Panc1 (cell line): Measurements from ENCODE around the gene CBARP. TPM values are rescaled to one million over a fixed set of nuclear protein-coding genes. Genes with fewer than 3 reads are reported as not detected.
A peak's percentile ranks its signal among the peaks of the same experiment; 100 is the strongest.

Experiments
- ATAC-seq: fragments of 200-7000 bp; cut with Tn5 transposase; 2 replicates; pipeline ENCODE4 v1.9.1; 2020; ENCODE audit warnings: mild to moderate bottlenecking, moderate library complexity
- BruUV-seq: library from RNA; stranded (reverse); fragments of 400-500 nt; replicated peaks from 2 replicates; lab custom pipeline; 2021; lab: Mats Ljungman, UMichigan
- CTCF ChIA-PET: fragments of 300-600 bp; sonication (Branson Sonifier 250); formaldehyde crosslinking; loops from one replicate; lab custom pipeline; 2022; ENCODE audit warnings: antibody characterized with exemption; lab: Charles Lee
- POLR2A ChIA-PET: fragments of 300-600 bp; sonication (Branson Sonifier 250); formaldehyde crosslinking; loops from one replicate; lab custom pipeline; 2022; ENCODE audit warnings: antibody characterized with exemption; lab: Charles Lee
- DNase-seq: peaks from one replicate; pipeline ENCODE4 v3.0.0-alpha.2; 2010; ENCODE audit warnings: low read depth, low spot score
- H3K27ac ChIP-seq: 2 replicates; pipeline ENCODE4 v1.5.1; 2011; ENCODE audit warnings: mild to moderate bottlenecking, low read length, inconsistent platforms
- H3K27me3 ChIP-seq: fragments of 200-500 bp; sonication (Bioruptor generic); 2 replicates; pipeline ENCODE4 v1.6.0; 2014; ENCODE audit warnings: low read length, inconsistent platforms; ENCODE audit not compliant: control insufficient read depth, insufficient read depth
- H3K36me3 ChIP-seq: fragments of 200-500 bp; sonication (Bioruptor generic); 2 replicates; pipeline ENCODE4 v1.5.1; 2014; ENCODE audit warnings: inconsistent platforms, mild to moderate bottlenecking, low read length, moderate library complexity; ENCODE audit not compliant: control insufficient read depth, insufficient read depth
- H3K4me1 ChIP-seq: 2 replicates; pipeline ENCODE4 v1.5.1; 2011; ENCODE audit warnings: inconsistent platforms, mild to moderate bottlenecking, low read length, moderate library complexity; ENCODE audit not compliant: control insufficient read depth, insufficient read depth
- H3K4me3 ChIP-seq, 2 experiments: 2 replicates each; pipeline ENCODE4 v1.5.1; 2011 to 2012; ENCODE audit warnings: low read depth in 2 of 2, low read length in 2 of 2, mild to moderate bottlenecking in 2 of 2, inconsistent platforms in 1 of 2, moderate library complexity in 1 of 2
- H3K9me3 ChIP-seq: fragments of 200-500 bp; sonication (Bioruptor generic); 2 replicates; pipeline ENCODE4 v1.5.1; 2014; ENCODE audit warnings: low read depth, mild to moderate bottlenecking, inconsistent platforms, low read length, moderate library complexity; ENCODE audit not compliant: control insufficient read depth, insufficient read depth
- POLR2AphosphoS5 ChIP-seq: IDR thresholded peaks from 2 replicates; pipeline ENCODE4 v1.6.1; 2012; ENCODE audit warnings: mild to moderate bottlenecking, low read depth, low read length, moderate library complexity
- SIN3A ChIP-seq: IDR thresholded peaks from 2 replicates; pipeline ENCODE4 v1.6.1; 2012; ENCODE audit warnings: low read depth, mild to moderate bottlenecking, low read length, moderate library complexity, borderline replicate concordance; ENCODE audit not compliant: insufficient read depth
- TCF7L2 ChIP-seq: IDR thresholded peaks from 2 replicates; pipeline ENCODE4 v1.6.1; 2011; ENCODE audit warnings: mild to moderate bottlenecking, low read depth, low read length, inconsistent platforms
- in situ Hi-C: cut with HindIII; loops from 2 replicates; pipeline ENCODE4 v1.10.0; 2016; ENCODE audit warnings: low sequenced_read_pairs, low pct_unique_long_range_greater_than_20kb
- intact Hi-C: fragments of 100-400 bp; cut with micrococcal nuclease; formaldehyde crosslinking; loops from one replicate; pipeline ENCODE4 v1.10.0; 2022; ENCODE audit not compliant: unreplicated experiment
- total RNA-seq: library from RNA; stranded (reverse); gene quantifications from one replicate; pipeline ENCODE4 v1.2.1, GENCODE V29; 2021; ENCODE audit not compliant: unreplicated experiment
- TF ChIP-seq, protein P1 (sequence below): fragments of 450-650 bp; IDR thresholded peaks from 2 replicates; pipeline ENCODE4 v1.5.1; 2017; ENCODE audit warnings: mild to moderate bottlenecking
- TF ChIP-seq, protein P2 (sequence below), 2 experiments: IDR thresholded peaks; 2 replicates each; pipeline ENCODE4 v1.6.1; 2011 to 2012; ENCODE audit warnings: low read depth in 2 of 2, control low read depth in 1 of 2, low read length in 1 of 2, mild to moderate bottlenecking in 1 of 2, moderate library complexity in 1 of 2; ENCODE audit not compliant: insufficient read depth in 1 of 2

Gene CBARP
- total RNA-seq, 1 experiment from 2014 or later: 14.5 TPM

DNA sequence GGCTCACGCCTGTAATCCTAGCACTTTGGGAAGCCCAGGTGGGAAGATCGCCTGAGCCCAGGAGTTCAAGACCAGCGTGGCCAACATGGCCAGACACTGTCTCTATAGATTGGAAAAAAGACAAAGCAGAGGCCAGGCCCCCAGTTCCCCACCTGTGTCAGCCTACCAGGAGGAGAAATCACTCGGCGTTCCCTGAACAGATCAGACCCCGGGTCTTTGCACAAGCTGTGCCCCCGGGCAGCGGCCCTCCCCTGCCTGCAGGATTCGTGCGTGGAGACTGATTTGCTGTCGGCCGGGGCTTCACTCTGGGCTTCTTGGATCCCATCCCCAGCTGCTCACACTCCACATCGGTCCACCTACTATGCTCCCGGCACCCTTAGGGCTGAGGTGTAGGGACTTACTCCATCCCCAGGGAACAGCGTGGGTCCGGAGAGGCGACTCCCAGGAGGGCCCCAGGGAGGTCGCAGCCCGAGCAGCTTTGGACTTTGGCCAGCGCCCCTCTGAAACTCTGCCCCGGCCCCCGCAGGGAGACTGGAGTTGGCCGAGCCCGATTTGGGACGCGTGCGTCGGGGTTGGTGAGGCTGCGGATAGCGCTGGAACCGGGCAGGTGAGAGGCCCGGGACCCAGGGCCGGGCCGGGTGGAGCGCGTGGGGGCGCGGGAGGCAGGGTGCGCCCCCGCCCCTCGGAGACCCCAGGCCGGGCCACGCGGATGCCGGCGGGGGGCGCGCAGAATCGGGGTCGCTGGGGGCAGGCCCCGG lies 47.4 kb upstream of the CBARP start:
- no TSS peak for BruUV-seq
- peaks cover 7% of the 10 kb centered on the region for H3K4me1 ChIP-seq
- no peak overlapping the region for H3K4me3 ChIP-seq
- TF ChIP-seq, protein P1, sequence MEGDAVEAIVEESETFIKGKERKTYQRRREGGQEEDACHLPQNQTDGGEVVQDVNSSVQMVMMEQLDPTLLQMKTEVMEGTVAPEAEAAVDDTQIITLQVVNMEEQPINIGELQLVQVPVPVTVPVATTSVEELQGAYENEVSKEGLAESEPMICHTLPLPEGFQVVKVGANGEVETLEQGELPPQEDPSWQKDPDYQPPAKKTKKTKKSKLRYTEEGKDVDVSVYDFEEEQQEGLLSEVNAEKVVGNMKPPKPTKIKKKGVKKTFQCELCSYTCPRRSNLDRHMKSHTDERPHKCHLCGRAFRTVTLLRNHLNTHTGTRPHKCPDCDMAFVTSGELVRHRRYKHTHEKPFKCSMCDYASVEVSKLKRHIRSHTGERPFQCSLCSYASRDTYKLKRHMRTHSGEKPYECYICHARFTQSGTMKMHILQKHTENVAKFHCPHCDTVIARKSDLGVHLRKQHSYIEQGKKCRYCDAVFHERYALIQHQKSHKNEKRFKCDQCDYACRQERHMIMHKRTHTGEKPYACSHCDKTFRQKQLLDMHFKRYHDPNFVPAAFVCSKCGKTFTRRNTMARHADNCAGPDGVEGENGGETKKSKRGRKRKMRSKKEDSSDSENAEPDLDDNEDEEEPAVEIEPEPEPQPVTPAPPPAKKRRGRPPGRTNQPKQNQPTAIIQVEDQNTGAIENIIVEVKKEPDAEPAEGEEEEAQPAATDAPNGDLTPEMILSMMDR: no peak
- TF ChIP-seq POLR2AphosphoS5 (no peak), TCF7L2 (no peak), SIN3A (no peak)
- TF ChIP-seq, protein P2, sequence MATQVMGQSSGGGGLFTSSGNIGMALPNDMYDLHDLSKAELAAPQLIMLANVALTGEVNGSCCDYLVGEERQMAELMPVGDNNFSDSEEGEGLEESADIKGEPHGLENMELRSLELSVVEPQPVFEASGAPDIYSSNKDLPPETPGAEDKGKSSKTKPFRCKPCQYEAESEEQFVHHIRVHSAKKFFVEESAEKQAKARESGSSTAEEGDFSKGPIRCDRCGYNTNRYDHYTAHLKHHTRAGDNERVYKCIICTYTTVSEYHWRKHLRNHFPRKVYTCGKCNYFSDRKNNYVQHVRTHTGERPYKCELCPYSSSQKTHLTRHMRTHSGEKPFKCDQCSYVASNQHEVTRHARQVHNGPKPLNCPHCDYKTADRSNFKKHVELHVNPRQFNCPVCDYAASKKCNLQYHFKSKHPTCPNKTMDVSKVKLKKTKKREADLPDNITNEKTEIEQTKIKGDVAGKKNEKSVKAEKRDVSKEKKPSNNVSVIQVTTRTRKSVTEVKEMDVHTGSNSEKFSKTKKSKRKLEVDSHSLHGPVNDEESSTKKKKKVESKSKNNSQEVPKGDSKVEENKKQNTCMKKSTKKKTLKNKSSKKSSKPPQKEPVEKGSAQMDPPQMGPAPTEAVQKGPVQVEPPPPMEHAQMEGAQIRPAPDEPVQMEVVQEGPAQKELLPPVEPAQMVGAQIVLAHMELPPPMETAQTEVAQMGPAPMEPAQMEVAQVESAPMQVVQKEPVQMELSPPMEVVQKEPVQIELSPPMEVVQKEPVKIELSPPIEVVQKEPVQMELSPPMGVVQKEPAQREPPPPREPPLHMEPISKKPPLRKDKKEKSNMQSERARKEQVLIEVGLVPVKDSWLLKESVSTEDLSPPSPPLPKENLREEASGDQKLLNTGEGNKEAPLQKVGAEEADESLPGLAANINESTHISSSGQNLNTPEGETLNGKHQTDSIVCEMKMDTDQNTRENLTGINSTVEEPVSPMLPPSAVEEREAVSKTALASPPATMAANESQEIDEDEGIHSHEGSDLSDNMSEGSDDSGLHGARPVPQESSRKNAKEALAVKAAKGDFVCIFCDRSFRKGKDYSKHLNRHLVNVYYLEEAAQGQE (IDR thresholded peaks at IDR 0.05; ENCODE audit: insufficient read depth in 1 of 2, low read depth in 2 of 2, low read length in 1 of 2): no peak
- H3K36me3 ChIP-seq: no peaks in the 10 kb centered on the region
- in situ Hi-C loops: no loop called here
- POLR2A ChIA-PET: no interaction called here
- no peaks in the 10 kb centered on the region for H3K27me3 ChIP-seq
- CTCF ChIA-PET: no interaction called here
- H3K27ac ChIP-seq: no peak overlapping the region
- H3K9me3 ChIP-seq: no peaks in the 10 kb centered on the region
- ATAC-seq (no peak), DNase-seq (no peak)
- intact Hi-C loops: no loop called here

DNA sequence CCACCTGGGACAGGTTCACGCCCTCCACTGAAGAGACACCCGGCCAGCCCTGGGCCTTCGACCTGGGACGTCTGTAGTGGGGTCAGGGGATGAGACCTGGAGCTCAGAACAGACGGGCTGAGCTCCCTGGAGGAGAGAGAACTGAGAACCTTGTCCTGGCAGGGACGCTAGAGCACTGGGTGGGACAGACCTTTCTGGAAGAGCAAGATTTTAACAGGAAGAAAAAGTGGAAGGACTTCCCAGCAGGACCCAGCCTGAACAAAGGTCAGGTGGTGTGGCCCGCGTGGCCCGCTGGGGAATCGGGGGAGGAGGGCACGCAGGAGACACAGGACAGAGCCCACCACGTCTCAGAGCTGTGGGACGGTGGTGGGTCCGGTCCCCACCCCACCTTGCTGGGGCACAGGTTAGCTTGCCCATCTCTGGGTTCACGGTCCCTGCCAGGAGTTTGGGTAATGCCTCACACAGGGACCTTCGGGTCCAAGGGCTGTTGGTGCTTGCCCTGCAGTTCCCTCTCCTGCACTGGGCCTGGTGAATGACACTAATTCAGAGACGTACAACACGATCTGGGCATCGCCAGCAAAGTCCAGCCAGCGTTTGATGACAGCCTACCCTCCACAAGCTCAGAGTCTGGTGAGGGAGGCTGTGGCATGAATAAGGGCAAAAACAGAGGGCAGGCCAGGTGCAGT lies 46.6 kb upstream of the CBARP start:
- CTCF ChIA-PET: no interaction called here
- intact Hi-C loops (no loop called here), in situ Hi-C loops (no loop called here)

More for the DNA sequence above, 46.6 kb upstream of the CBARP start:
- POLR2A ChIA-PET: no interaction called here
- TF ChIP-seq POLR2AphosphoS5: no peak
- no peak for TF ChIP-seq TCF7L2
- TF ChIP-seq, protein P2 (IDR thresholded peaks at IDR 0.05; ENCODE audit: insufficient read depth in 1 of 2, low read depth in 2 of 2, low read length in 1 of 2): no peak
- no peak for TF ChIP-seq SIN3A
- TF ChIP-seq, protein P1: no peak
- H3K27ac ChIP-seq: no peak overlapping the region
- H3K4me1 ChIP-seq: peaks cover 7% of the 10 kb centered on the region
- H3K4me3 ChIP-seq: no peak overlapping the region
- no peaks in the 10 kb centered on the region for H3K36me3 ChIP-seq
- no peak for DNase-seq
- H3K27me3 ChIP-seq: no peaks in the 10 kb centered on the region
- no peaks in the 10 kb centered on the region for H3K9me3 ChIP-seq
- no TSS peak for BruUV-seq
- peak; percentile 4; the same call in 1 of the 2 replicates for ATAC-seq
